Small intestine (tissue), 7 donors: ENCODE data around the gene SNX12. TPM values are rescaled to one million over a fixed set of nuclear protein-coding genes. Genes with fewer than 3 reads are reported as not detected.

Experiments used
- DNase-seq, 2 donors: peaks; one replicate each; pipeline versions ENCODE4 v3.0.0 to v3.0.0-alpha.2; 2013
- FAIRE-seq: peaks from 2 replicates; lab custom pipeline; 2012; peaks lifted over from hg19 to GRCh38; lab: Jason Lieb, UNC
- H3K27ac ChIP-seq, 3 donors: one replicate each; pipeline ENCODE4 v1.5.1; 2013; ENCODE audit warnings: low read length in 2 of 3, mild to moderate bottlenecking in 2 of 3, control low read depth in 1 of 3, inconsistent platforms in 1 of 3, low read depth in 1 of 3, moderate library complexity in 1 of 3
- H3K27me3 ChIP-seq, 3 donors: one replicate each; pipeline ENCODE4 v1.6.1; 2013; ENCODE audit warnings: low read length in 3 of 3, inconsistent platforms in 1 of 3; ENCODE audit not compliant: control insufficient read depth in 3 of 3, insufficient read depth in 3 of 3
- H3K36me3 ChIP-seq, 3 donors: one replicate each; pipeline ENCODE4 v1.6.1; 2013; ENCODE audit warnings: low read length in 3 of 3, inconsistent platforms in 1 of 3, low read depth in 1 of 3, mild to moderate bottlenecking in 1 of 3, moderate library complexity in 1 of 3; ENCODE audit not compliant: control insufficient read depth in 3 of 3, insufficient read depth in 2 of 3
- H3K4me1 ChIP-seq, 3 donors: one replicate each; pipeline ENCODE4 v1.6.1; 2013; ENCODE audit warnings: low read length in 2 of 3, inconsistent platforms in 1 of 3, low read depth in 1 of 3, mild to moderate bottlenecking in 1 of 3, moderate library complexity in 1 of 3; ENCODE audit not compliant: control insufficient read depth in 3 of 3, insufficient read depth in 2 of 3
- H3K4me3 ChIP-seq, 3 donors: one replicate each; pipeline ENCODE4 v1.5.1; 2013; ENCODE audit warnings: low read length in 3 of 3, control low read depth in 1 of 3, inconsistent platforms in 1 of 3, low read depth in 1 of 3, mild to moderate bottlenecking in 1 of 3, moderate library complexity in 1 of 3
- H3K9me3 ChIP-seq, 2 donors: one replicate each; pipeline ENCODE4 v1.6.1; 2013; ENCODE audit warnings: low read depth in 1 of 2, low read length in 1 of 2; ENCODE audit not compliant: control insufficient read depth in 2 of 2, insufficient read depth in 1 of 2
- WGBS, 3 donors: extraction: QIAGEN DNeasy Blood & Tissue Kit; methylation state at CpG; one replicate each; pipeline ENCODE4 v1.1.7; 2013; 5-methylcytosine and 5-hydroxymethylcytosine counted together
- polyA plus RNA-seq, 4 donors: library from polyadenylated mRNA; stranded (reverse) in 3 of 4; unstranded in 1 of 4; fragments of 200-250 nt in 3 of 4; fragments of 120-200 nt in 1 of 4; gene quantifications; one replicate each; pipeline versions ENCODE4 v1.2.1 to v1.2.3, GENCODE V29; 2013
- donor health status: healthy with polysubstance abuse.
- donor health status: control.
- donor health status: control.
- donor health status: Bipolar disorder and iron deficiency.
- donor health status: healthy.

SNX12 gene
- polyA plus RNA-seq, 4 donors = 40.9 to 64.8 (median 55.5) TPM

- Histone ChIP-seq H3K9me3 (no peaks in the 10 kb centered on the region), H3K27me3 (no peaks in the 10 kb centered on the region), H3K4me3 (no peak overlapping the region), H3K27ac (no peak overlapping the region), H3K36me3 (peaks cover 0 to 14% (median 0%) of the 10 kb centered on the region in 3 donors), H3K4me1 (peaks cover 0 to 43% (median 7%) of the 10 kb centered on the region in 3 donors)
- WGBS, 3 donors = 67 to 85% (median 80%) methylated on average over 4 of the region's 4 CpGs
- no peak for FAIRE-seq
- DNase-seq = no peak
Observed at GRCh38 chrX:71107245-71107644, 39.1 kb upstream of the SNX12 start.

GRCh38 chrX:71106427-71106826 lies 38.3 kb upstream of the SNX12 start, which contains the start of gene CXorf65:
Gene CXorf65 (minus strand): TSS chrX:71106740. CDS start chrX:71106556, 184 bp downstream.
- no peaks in the 10 kb centered on the region for H3K9me3 ChIP-seq
- FAIRE-seq = no peak
- H3K36me3 ChIP-seq = peaks cover 0 to 17% (median 0%) of the 10 kb centered on the region in 3 donors
- H3K4me3 ChIP-seq = no peak within 1 kb of the TSS
- H3K27ac ChIP-seq = peak within 1 kb of the TSS; percentile 8 to 88 (median 38)
- WGBS, 3 donors = 50 to 90% (median 65%) methylated on average over 1 of the region's 1 CpG
- DNase-seq = no peak
- H3K27me3 ChIP-seq = no peaks in the 10 kb centered on the region
- H3K4me1 ChIP-seq = peaks cover 0 to 43% (median 7%) of the 10 kb centered on the region in 3 donors

- Histone ChIP-seq H3K4me3 (no peak overlapping the region), H3K27ac (peak overlapping the region; percentile 8 to 88 (median 38)), H3K27me3 (no peaks in the 10 kb centered on the region), H3K9me3 (no peaks in the 10 kb centered on the region), H3K4me1 (peaks cover 0 to 42% (median 7%) of the 10 kb centered on the region in 3 donors), H3K36me3 (peaks cover 0 to 24% (median 0%) of the 10 kb centered on the region in 3 donors)
- FAIRE-seq (no peak), DNase-seq (no peak)
- WGBS, 3 donors = 79 to 87% (median 83%) methylated on average over 3 of the region's 3 CpGs
Observed at GRCh38 chrX:71105628-71106027, 37.5 kb upstream of the SNX12 start.

- DNase-seq (peak; percentile 37 to 69), FAIRE-seq (no peak)
- Histone ChIP-seq H3K9me3 (no peaks in the 10 kb centered on the region), H3K27me3 (no peaks in the 10 kb centered on the region), H3K4me1 (peaks cover 0 to 38% (median 7%) of the 10 kb centered on the region in 3 donors), H3K36me3 (peaks cover 0 to 19% (median 0%) of the 10 kb centered on the region in 3 donors), H3K4me3 (peak overlapping the region in 1 of 3 donors; percentile 17), H3K27ac (peak overlapping the region in 2 of 3 donors; percentile 79 to 88)
- WGBS, 3 donors = 14 to 25% (median 23%) methylated on average over 7 to 10 of the region's 10 CpGs
Observed at GRCh38 chrX:71103110-71103983, 35.2 kb upstream of the SNX12 start.

GRCh38 chrX:71102292-71102691 lies 34.2 kb upstream of the SNX12 start:
- peaks cover 0 to 10% (median 0%) of the 10 kb centered on the region in 3 donors for H3K36me3 ChIP-seq
- no peaks in the 10 kb centered on the region for H3K27me3 ChIP-seq
- FAIRE-seq (no peak), DNase-seq (no peak)
- H3K9me3 ChIP-seq = no peaks in the 10 kb centered on the region
- H3K4me3 ChIP-seq = no peak overlapping the region
- WGBS, 3 donors = 54 to 69% (median 63%) methylated on average over 3 of the region's 3 CpGs
- peaks cover 0 to 44% (median 7%) of the 10 kb centered on the region in 3 donors for H3K4me1 ChIP-seq
- peak overlapping the region in 2 of 3 donors; percentile 79 to 88 for H3K27ac ChIP-seq

- 78 to 88% (median 85%) methylated on average over 27 to 31 of the region's 31 CpGs for WGBS, 3 donors
- peak in 1 of 2 donors; percentile 31 for DNase-seq
- FAIRE-seq = no peak
Observed at GRCh38 chrX:71100581-71101505, 32.7 kb upstream of the SNX12 start.

GRCh38 chrX:71099736-71100135 lies 31.6 kb upstream of the SNX12 start:
- Histone ChIP-seq H3K36me3 (peaks cover 0 to 10% (median 0%) of the 10 kb centered on the region in 3 donors), H3K4me1 (peaks cover 0 to 51% (median 7%) of the 10 kb centered on the region in 3 donors), H3K9me3 (no peaks in the 10 kb centered on the region), H3K27me3 (no peaks in the 10 kb centered on the region), H3K27ac (no peak overlapping the region), H3K4me3 (no peak overlapping the region)
- 70 to 89% (median 84%) methylated on average over 4 of the region's 4 CpGs for WGBS, 3 donors
- DNase-seq (no peak), FAIRE-seq (no peak)

More at GRCh38 chrX:71100581-71101505, 32.7 kb upstream of the SNX12 start:
- peaks cover 0 to 10% (median 0%) of the 10 kb centered on the region in 3 donors for H3K36me3 ChIP-seq
- H3K4me3 ChIP-seq = no peak overlapping the region
- no peaks in the 10 kb centered on the region for H3K27me3 ChIP-seq
- peaks cover 0 to 48% (median 7%) of the 10 kb centered on the region in 3 donors for H3K4me1 ChIP-seq
- H3K27ac ChIP-seq = no peak overlapping the region
- no peaks in the 10 kb centered on the region for H3K9me3 ChIP-seq
